HG02840 (cell line): ENCODE data around the gene CHD6.

Source experiments
- ATAC-seq: cut with Tn5 transposase; IDR thresholded peaks from one replicate; pipeline ENCODE4 v1.9.1; 2021; ENCODE audit warnings: mild to moderate bottlenecking, moderate library complexity, moderate number of reproducible peaks; ENCODE audit not compliant: unreplicated experiment, low FRiP score

The CHD6 gene

DNA sequence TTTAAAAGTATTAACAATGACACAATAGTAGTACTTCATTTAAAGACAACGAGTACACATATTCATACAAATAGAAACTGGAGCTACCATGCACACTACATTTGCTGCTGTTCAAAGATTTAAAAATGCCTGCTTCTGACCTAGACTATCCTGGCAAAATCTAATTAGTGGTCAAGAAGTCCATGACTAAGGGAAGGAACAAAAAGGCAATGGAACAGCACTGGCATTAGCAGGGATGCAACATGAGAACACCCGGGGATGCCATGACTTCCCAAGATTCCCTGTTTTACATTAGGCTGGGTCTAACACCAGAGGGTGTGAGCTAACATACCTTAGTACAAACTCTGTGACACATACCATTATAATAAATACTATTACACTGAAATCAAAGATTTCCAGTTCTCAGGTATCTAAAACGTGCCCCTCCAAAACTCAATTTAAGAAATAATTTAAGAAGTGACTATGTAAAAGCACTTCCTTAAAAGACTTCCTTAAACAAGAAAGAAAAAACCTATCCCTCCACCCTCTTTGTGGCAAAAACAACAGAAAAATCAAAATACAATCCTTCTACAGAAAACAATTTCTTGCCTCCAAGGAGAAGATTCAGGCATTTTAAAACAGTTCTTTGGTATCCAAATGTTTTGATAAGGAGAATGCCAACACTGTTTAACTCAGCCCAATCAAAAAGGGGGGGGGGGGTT lies 25.5 kb downstream of the CHD6 start:
- no peak for ATAC-seq

DNA sequence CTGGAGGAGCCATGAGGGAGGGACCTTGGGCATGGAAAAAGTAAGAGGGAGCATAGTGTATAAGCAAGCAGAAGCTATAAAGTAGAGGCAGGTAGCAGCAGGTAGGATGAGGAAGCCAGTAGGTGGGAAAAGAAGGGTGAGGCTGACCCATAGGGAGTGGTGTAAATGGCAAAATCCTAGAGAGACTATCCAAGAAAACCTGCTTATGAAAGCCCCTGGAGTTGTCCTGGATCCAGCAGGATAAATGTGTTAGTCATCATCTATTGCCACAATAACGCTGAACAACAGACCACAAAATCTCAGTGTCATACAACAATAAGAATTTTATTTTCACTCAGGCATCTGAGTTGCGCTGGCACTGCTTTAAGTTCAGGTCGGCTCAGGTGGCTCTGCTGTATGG lies 30.2 kb downstream of the CHD6 start:
- no peak for ATAC-seq

GRCh38 chr20:41587523-41587922 lies 30.7 kb downstream of the CHD6 start:
- ATAC-seq, result no peak

DNA sequence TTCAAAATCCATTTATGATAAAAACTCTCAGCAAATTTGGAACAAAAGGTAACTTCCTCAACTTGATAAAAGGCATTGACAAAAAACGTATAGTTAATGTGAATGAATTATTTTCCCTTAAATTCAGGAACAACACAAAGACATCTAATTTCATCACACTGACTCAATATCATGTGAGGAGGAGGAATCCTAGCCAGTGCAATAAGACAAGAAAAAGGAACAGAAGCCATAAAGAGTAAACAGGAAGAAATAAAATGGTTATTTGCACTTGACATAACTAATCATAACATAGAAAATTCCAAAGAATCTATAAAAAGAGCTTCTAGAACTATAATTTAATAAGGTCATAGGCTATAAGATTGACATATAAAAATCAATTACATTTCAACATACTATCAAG lies 31.4 kb downstream of the CHD6 start:
- no peak for ATAC-seq

GRCh38 chr20:41580350-41580749 lies 37.8 kb downstream of the CHD6 start:
- ATAC-seq, result no peak

- no peak for ATAC-seq
Measured at GRCh38 chr20:41577129-41578009, 40.8 kb downstream of the CHD6 start.

- no peak for ATAC-seq
Measured at GRCh38 chr20:41575412-41575811, 42.8 kb downstream of the CHD6 start.

DNA sequence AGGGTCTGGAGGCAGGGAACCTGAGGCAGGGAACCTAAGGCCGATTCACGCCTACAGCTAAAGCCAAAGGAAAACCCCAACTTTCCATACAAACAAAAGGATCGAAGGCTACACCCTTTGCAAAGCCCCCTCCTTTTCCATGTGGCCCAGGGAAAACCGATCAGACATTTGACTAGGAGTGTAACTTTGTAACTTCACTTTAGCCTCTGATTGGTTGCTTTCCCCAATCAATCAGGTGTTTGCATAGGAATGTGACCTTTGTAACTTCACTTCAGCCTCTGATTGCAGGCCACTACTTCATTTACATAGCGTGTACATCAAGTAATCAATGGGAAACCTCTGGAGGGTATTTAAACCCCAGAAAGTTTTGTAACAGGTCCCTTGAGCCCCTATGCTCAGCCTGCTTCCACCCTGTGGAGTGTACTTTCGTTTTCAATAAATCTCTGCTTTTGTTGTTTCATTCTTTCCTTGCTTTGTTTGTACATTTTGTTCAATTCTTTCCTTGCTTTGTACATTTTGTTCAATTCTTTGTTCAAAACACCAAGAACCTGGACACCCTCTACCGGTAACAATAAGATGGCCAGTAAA lies 43.3 kb downstream of the CHD6 start:
- no peak for ATAC-seq

- no peak for ATAC-seq
Measured at GRCh38 chr20:41573955-41574354, 44.2 kb downstream of the CHD6 start.

DNA sequence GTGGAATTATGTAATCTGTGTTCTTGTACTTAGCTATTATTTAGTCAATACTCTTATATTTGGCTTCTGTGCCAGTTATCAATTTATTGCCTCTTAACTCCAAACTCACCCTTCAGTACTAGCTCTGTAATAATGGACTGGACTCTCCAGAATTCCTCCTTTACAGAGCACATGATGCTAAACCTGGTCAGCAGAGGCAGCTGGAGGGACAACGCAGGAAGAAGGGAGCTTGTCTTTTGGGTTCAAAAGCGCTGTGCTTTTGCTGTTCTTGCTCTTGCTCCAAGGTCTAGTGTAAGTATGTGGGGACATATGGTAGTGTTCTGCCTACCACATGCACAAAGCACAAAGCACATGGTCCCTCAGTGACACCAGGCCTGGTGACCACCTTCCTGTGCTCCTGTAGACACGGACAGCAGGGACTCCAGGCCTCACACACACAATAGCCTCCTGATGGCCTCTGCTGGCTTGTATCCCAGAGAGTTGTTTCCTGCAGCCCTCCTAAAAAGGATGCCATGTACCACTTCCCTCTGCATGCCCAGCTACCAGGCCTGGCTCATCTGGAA lies 46.1 kb downstream of the CHD6 start:
- no peak for ATAC-seq

GRCh38 chr20:41571006-41571405 lies 47.2 kb downstream of the CHD6 start:
- no peak for ATAC-seq

GRCh38 chr20:41570557-41570956 lies 47.6 kb downstream of the CHD6 start:
- ATAC-seq, result no peak

DNA sequence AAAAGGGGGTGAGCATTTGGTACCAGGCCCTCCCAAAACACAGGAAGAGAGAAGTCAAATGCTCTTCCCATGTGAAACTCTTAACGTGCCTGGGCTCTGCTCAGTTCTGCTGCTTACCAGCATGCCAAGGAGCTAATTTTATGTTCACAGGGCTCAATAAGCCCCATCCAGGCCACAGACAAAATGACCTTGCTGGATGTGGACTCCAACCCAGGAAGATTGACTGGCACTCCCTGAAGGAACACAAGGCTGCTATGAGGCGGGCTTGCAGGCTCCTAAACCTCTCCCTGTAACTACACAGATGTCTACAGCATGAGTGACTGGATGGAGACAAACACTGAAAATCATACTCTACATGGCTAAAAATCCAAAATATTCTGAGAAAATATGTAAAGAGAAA lies 50.6 kb downstream of the CHD6 start:
- ATAC-seq, result no peak

DNA sequence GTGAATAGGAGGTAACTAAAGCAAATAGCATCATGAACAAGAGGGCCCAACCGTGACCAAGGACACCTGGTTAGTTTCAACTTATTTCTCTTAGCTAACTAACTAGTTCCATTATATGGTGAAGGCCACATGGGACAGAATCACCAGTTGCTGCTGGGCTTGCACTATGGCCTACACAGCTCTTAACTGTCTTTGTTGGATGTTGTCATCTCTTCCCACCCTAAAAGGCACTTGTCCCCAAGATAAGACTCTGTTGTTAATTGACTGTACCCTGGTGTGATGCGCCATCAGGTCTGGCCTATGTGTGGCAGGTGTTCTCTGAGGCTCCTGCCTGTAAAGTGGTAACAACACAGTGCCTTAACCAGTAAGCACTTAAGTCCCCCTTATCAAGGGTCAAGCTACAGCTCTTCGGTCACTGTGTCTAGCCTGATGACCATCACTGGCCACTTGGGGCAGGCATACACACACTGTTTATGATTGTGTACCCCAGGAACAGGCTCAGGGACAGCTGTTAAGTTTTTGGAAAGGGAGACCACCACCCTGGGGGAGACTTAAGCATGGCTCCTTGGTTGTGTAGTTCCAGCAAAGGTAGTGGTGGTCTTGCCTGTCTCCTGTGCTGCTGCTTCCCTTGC lies 51.2 kb downstream of the CHD6 start:
- no peak for ATAC-seq

DNA sequence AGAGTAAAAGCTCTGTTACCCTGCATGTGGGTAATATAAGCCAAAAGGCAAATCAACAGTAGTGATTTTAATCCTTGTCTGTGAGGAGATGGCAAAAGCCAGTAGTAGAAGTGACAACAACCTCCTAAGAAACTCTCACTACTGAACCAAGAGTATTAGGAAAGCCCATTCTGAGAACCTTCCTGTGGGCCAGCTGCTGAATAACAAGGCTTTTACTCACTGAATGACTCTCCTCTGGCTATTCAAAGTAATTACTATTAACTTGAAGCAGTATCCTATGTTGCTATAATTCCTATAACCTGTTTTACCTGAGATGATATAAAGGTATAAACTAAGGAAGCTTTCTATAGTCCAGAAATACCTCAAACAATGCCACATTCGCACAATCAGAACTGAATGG lies 55.1 kb downstream of the CHD6 start:
- ATAC-seq, result no peak

- no peak for ATAC-seq
Measured at GRCh38 chr20:41560970-41561369, 57.2 kb downstream of the CHD6 start.

DNA sequence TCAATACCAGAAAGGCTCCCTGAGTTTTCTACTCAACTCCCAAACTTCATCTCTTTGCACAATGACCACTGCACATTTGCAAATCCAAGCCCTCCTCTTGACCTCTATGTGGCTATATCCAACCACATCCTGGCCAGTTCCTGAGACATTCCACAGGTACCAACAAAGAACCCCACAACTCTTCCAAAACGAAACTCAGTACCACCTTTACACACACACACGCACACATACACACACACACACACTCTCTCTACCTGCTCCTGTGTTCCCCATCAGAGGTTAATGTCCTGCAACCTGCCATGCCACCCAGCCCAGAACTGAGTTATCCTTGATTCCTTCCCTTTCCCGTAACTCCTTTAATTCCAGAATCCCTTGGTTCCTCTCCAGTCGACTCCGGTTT lies 58.5 kb downstream of the CHD6 start:
- no peak for ATAC-seq

DNA sequence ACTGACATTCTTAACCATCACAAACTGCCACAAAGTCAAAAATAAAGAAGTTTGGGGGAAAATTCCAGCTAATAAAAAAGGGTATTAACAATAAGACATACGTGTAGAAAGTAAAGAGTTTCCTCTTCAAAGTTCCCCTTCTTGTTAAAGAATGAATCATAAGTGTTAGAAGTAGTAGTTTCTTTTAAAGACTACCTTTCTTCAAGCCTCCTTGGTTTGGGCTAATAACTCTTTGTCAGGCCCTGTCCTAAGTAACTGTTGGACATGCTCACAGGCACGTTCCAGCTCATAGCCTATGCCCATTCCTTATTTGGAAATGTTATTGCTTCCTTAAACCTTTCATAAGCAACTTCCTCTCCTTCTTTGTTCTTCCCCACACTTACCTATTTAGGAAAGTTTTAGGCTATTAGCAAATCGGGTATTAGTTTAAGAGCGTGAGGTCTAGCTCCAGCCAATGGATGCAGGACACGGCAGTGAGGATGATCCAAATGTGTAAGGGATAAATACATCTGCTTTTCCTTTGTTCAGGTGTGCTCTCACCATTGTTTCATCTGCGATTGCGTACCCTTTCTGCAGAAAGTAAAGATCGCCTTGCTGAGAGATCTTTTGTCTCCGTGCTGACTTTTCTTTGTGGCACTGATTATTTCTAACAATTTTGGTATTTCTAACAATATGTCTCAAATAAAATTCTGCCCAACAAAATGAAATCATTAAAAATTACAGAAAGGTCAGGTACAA lies 64.9 kb downstream of the CHD6 start:
- ATAC-seq, result no peak

DNA sequence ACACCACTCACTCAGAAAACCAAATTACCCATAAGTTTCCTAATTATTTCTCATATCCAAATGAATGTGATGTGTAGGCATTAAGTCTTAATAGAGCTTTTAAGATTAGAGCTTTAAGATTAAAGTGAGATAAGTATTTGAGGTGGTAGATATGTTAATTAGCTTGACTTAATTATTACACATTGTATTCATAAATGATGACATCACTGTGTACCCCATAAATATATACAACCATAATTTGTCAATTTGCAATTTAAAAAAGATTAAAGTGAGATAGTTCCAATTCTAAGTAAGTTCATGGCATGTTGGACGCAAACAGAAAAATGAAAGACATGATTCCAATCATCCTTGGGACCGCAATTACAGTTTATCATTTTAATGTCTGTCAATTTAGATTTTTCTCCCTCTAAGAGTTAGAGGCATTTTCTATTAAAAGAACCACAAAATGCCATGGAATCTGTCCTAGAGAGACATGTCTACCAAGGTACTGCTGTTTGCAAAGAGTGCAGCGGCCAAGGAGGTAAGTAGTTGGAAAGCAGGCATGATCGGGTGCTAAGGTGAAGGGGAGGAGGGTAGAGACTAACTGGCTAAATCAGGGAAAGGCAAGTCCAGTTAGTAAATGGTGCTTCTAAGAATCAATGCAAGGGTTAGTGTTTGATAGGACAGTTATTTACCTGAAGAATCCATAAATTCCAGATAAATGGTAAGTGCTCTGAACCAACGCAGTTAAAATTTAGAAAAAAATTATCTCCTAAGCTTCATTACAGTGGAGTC lies 65.7 kb downstream of the CHD6 start:
- no peak for ATAC-seq
